Esophagus (tissue), 2 donors: ENCODE results near the gene PNPLA2. TPM values are rescaled to one million over a fixed set of nuclear protein-coding genes. Genes with fewer than 3 reads are reported as not detected.

Experiments
- H3K27ac ChIP-seq, 2 donors: one replicate each; pipeline ENCODE4 v1.5.1; 2013; ENCODE audit warnings: low read depth in 2 of 2, mild to moderate bottlenecking in 2 of 2, inconsistent platforms in 1 of 2, low read length in 1 of 2, moderate library complexity in 1 of 2
- H3K27me3 ChIP-seq, 2 donors: one replicate each; pipeline ENCODE4 v1.6.1; 2013; ENCODE audit warnings: low read length in 2 of 2, control low read depth in 1 of 2, mild to moderate bottlenecking in 1 of 2; ENCODE audit not compliant: insufficient read depth in 2 of 2, control insufficient read depth in 1 of 2
- H3K36me3 ChIP-seq, 2 donors: one replicate each; pipeline ENCODE4 v1.6.1; 2013; ENCODE audit warnings: low read length in 1 of 2; ENCODE audit not compliant: control insufficient read depth in 2 of 2, insufficient read depth in 2 of 2
- H3K4me1 ChIP-seq, 2 donors: one replicate each; pipeline ENCODE4 v1.6.1; 2013; ENCODE audit warnings: low read length in 1 of 2; ENCODE audit not compliant: control insufficient read depth in 2 of 2, insufficient read depth in 2 of 2
- H3K4me3 ChIP-seq, 2 donors: one replicate each; pipeline ENCODE4 v1.5.1; 2013; ENCODE audit warnings: low read length in 2 of 2, mild to moderate bottlenecking in 2 of 2, low read depth in 1 of 2, moderate library complexity in 1 of 2
- H3K9me3 ChIP-seq, 2 donors: one replicate each; pipeline ENCODE4 v1.6.1; 2013; ENCODE audit warnings: mild to moderate bottlenecking in 2 of 2, low read depth in 1 of 2, low read length in 1 of 2, moderate library complexity in 1 of 2; ENCODE audit not compliant: control insufficient read depth in 2 of 2, insufficient read depth in 1 of 2
- WGBS, 2 donors: extraction: QIAGEN DNeasy Blood & Tissue Kit; methylation state at CpG; one replicate each; pipeline ENCODE4 v1.1.7; 2013; 5-methylcytosine and 5-hydroxymethylcytosine counted together
- polyA plus RNA-seq, 2 donors: library from polyadenylated mRNA; stranded (reverse); fragments of 200-250 nt; gene quantifications; one replicate each; pipeline ENCODE4 v1.2.3, GENCODE V29; 2013
- donor health status: healthy with polysubstance abuse.
- donor health status: Bipolar disorder and iron deficiency.

The PNPLA2 gene
- polyA plus RNA-seq, 2 donors: 51.7 to 53.2 TPM

- peaks cover 0 to 3% of the 10 kb centered on the region in 2 donors for H3K36me3 ChIP-seq
- WGBS, 2 donors: 74 to 79% methylated on average over 24 of the region's 24 CpGs
- H3K27me3 ChIP-seq: no peaks in the 10 kb centered on the region
- no peaks in the 10 kb centered on the region for H3K9me3 ChIP-seq
- peaks cover 12 to 13% of the 10 kb centered on the region in 2 donors for H3K4me1 ChIP-seq
- no peak overlapping the region for H3K4me3 ChIP-seq
- H3K27ac ChIP-seq: no peak overlapping the region
These were observed 44.6 kb downstream of the PNPLA2 start for GRCh38 chr11:863023-863909.

- Histone ChIP-seq H3K27me3 (no peaks in the 10 kb centered on the region), H3K4me3 (no peak overlapping the region), H3K4me1 (peaks cover 10 to 13% of the 10 kb centered on the region in 2 donors), H3K9me3 (no peaks in the 10 kb centered on the region), H3K27ac (no peak overlapping the region), H3K36me3 (peaks cover 0 to 10% of the 10 kb centered on the region in 2 donors)
- 80 to 86% methylated on average over 27 to 31 of the region's 31 CpGs for WGBS, 2 donors
These were observed 45.5 kb downstream of the PNPLA2 start for GRCh38 chr11:863910-864827.

- H3K27ac ChIP-seq: no peak overlapping the region
- H3K4me3 ChIP-seq: no peak overlapping the region
- peaks cover 3 to 8% of the 10 kb centered on the region in 2 donors for H3K4me1 ChIP-seq
- WGBS, 2 donors: 83 to 86% methylated on average over 10 of the region's 11 CpGs
- peaks cover 0 to 12% of the 10 kb centered on the region in 2 donors for H3K36me3 ChIP-seq
- H3K27me3 ChIP-seq: no peaks in the 10 kb centered on the region
- no peaks in the 10 kb centered on the region for H3K9me3 ChIP-seq
These were observed 46.2 kb downstream of the PNPLA2 start for GRCh38 chr11:864898-865297.

- no peaks in the 10 kb centered on the region for H3K27me3 ChIP-seq
- H3K36me3 ChIP-seq: peaks cover 0 to 16% of the 10 kb centered on the region in 2 donors
- no peaks in the 10 kb centered on the region for H3K9me3 ChIP-seq
- no peak overlapping the region for H3K27ac ChIP-seq
- H3K4me3 ChIP-seq: no peak overlapping the region
- 67 to 70% methylated on average over 41 of the region's 41 CpGs for WGBS, 2 donors
- peaks cover 0 to 3% of the 10 kb centered on the region in 2 donors for H3K4me1 ChIP-seq
These were observed 47.0 kb downstream of the PNPLA2 start for GRCh38 chr11:865462-866430.

GRCh38 chr11:866481-866880 is 47.8 kb downstream of the PNPLA2 start:
- Histone ChIP-seq H3K27me3 (no peaks in the 10 kb centered on the region), H3K27ac (no peak overlapping the region), H3K4me1 (peaks cover 0 to 3% of the 10 kb centered on the region in 2 donors), H3K36me3 (peaks cover 0 to 16% of the 10 kb centered on the region in 2 donors), H3K9me3 (no peaks in the 10 kb centered on the region), H3K4me3 (no peak overlapping the region)
- 78 to 85% methylated on average over 14 of the region's 14 CpGs for WGBS, 2 donors

- 80 to 85% methylated on average over 8 of the region's 8 CpGs for WGBS, 2 donors
- Histone ChIP-seq H3K4me3 (no peak overlapping the region), H3K27ac (no peak overlapping the region), H3K9me3 (no peaks in the 10 kb centered on the region), H3K4me1 (peaks cover 0 to 2% of the 10 kb centered on the region in 2 donors), H3K27me3 (no peaks in the 10 kb centered on the region), H3K36me3 (peaks cover 0 to 16% of the 10 kb centered on the region in 2 donors)
These were observed 49.2 kb downstream of the PNPLA2 start for GRCh38 chr11:867856-868358.

GRCh38 chr11:868394-868793 is 49.7 kb downstream of the PNPLA2 start:
- Histone ChIP-seq H3K36me3 (peaks cover 0 to 16% of the 10 kb centered on the region in 2 donors), H3K9me3 (no peaks in the 10 kb centered on the region), H3K27me3 (no peaks in the 10 kb centered on the region), H3K27ac (no peak overlapping the region), H3K4me3 (no peak overlapping the region), H3K4me1 (peaks cover 0 to 2% of the 10 kb centered on the region in 2 donors)
- 86 to 90% methylated on average over 17 of the region's 17 CpGs for WGBS, 2 donors

GRCh38 chr11:868802-869201 is 50.1 kb downstream of the PNPLA2 start:
- H3K36me3 ChIP-seq: peaks cover 0 to 16% of the 10 kb centered on the region in 2 donors
- WGBS, 2 donors: 88 to 94% methylated on average over 12 of the region's 12 CpGs

More at GRCh38 chr11:868802-869201, 50.1 kb downstream of the PNPLA2 start:
- H3K9me3 ChIP-seq: no peaks in the 10 kb centered on the region
- H3K4me3 ChIP-seq: no peak overlapping the region
- H3K27ac ChIP-seq: no peak overlapping the region
- H3K27me3 ChIP-seq: no peaks in the 10 kb centered on the region
- peaks cover 0 to 2% of the 10 kb centered on the region in 2 donors for H3K4me1 ChIP-seq
